ENCODE data around the gene ARPIN.

DNA sequence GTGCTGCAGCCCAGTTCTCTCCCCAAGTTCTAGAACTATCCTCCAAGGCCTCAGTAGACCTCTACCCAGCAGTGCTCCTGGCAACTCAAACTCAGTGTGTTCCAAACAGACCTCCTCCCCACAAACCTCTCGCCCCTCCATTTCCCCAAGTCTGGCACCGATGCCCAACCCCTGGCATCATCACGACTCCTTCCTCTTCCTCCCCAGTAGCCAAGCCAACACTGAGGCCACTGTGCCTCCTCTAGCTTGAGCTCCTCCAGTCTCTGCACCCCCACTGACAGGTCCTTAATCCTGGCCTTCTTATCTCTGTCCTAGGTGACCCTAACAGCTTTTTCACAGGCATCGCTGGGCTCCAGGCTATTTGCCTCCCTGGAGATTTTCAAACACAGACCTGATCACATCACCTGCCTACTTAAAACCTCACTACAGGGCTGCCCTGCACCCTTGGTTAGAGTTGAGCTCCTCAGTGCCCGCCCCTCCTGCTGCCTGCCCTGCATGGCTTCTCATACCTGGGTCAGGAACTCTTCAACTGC is 6.8 kb downstream of the ARPIN start:
- TF ChIP-seq, protein P1, sequence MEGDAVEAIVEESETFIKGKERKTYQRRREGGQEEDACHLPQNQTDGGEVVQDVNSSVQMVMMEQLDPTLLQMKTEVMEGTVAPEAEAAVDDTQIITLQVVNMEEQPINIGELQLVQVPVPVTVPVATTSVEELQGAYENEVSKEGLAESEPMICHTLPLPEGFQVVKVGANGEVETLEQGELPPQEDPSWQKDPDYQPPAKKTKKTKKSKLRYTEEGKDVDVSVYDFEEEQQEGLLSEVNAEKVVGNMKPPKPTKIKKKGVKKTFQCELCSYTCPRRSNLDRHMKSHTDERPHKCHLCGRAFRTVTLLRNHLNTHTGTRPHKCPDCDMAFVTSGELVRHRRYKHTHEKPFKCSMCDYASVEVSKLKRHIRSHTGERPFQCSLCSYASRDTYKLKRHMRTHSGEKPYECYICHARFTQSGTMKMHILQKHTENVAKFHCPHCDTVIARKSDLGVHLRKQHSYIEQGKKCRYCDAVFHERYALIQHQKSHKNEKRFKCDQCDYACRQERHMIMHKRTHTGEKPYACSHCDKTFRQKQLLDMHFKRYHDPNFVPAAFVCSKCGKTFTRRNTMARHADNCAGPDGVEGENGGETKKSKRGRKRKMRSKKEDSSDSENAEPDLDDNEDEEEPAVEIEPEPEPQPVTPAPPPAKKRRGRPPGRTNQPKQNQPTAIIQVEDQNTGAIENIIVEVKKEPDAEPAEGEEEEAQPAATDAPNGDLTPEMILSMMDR (IDR thresholded peaks at IDR 0.05 in 2 of 3, conservative IDR thresholded peaks at IDR 0.05 in 1 of 3; ENCODE audit: borderline replicate concordance in 1 of 3, insufficient read depth in 1 of 3, low read depth in 2 of 3, low read length in 2 of 3) = no peak
- no peak for TF ChIP-seq POLR2AphosphoS5 (IDR thresholded peaks at IDR 0.05; ENCODE audit: low read depth, low read length)
- TF ChIP-seq JUND (IDR thresholded peaks at IDR 0.05) = no peak
- TF ChIP-seq EGR1 (IDR thresholded peaks at IDR 0.05; ENCODE audit: low read depth) = no peak
- TF ChIP-seq, protein P2, sequence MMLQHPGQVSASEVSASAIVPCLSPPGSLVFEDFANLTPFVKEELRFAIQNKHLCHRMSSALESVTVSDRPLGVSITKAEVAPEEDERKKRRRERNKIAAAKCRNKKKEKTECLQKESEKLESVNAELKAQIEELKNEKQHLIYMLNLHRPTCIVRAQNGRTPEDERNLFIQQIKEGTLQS (IDR thresholded peaks at IDR 0.05) = no peak
- TF ChIP-seq, protein P3, sequence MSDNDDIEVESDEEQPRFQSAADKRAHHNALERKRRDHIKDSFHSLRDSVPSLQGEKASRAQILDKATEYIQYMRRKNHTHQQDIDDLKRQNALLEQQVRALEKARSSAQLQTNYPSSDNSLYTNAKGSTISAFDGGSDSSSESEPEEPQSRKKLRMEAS (IDR thresholded peaks at IDR 0.05) = no peak
- no peak for TF ChIP-seq POLR2A (IDR thresholded peaks at IDR 0.05; ENCODE audit: borderline replicate concordance, extremely low read depth, insufficient read depth, insufficient read length)
